NCI-H128 (cell line): ENCODE measurements around the gene GRN.

Source experiments
- DNase-seq: peaks from one replicate; lab custom pipeline; 2025; ENCODE audit not compliant: unreplicated experiment; lab: John Stamatoyannopoulos, UW

Gene GRN

DNA sequence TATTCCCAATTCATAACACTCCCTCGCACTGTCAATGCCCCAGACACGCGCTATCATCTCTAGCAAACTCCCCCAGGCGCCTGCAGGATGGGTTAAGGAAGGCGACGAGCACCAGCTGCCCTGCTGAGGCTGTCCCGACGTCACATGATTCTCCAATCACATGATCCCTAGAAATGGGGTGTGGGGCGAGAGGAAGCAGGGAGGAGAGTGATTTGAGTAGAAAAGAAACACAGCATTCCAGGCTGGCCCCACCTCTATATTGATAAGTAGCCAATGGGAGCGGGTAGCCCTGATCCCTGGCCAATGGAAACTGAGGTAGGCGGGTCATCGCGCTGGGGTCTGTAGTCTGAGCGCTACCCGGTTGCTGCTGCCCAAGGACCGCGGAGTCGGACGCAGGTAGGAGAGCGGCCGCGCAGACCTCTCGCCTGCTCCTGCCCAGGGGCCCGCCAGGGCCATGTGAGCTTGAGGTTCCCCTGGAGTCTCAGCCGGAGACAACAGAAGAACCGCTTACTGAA lies at the start of gene GRN:
Gene GRN, plus strand, starts transcription at position 364 of the 515 bp plus-strand sequence. CDS start 3,863 bp downstream, outside the sequence.
- DNase-seq = peak; percentile 85

DNA sequence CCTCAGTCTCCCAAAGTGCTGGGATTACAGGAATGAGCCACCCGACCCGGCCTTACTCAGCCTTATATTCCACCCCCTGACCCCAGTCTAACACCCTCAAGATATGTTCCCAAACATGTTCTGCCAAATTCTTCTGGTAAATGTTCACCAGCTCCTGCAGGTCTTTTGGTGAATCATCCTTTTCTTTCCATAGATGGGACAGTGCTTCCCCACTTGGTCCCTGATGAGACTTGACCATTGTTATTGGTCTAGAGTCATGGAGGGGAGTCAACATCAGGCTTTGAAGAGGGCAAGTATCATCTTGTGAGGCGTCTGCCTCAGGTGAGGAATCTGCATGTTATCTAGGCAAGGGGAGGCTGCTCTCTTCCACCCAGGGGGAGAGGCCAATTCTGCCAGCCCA lies 47.1 kb upstream of the GRN start:
- no peak for DNase-seq

GRCh38 chr17:44304651-44305050 lies 40.5 kb upstream of the GRN start:
- DNase-seq = no peak

GRCh38 chr17:44307387-44308186 lies 37.5 kb upstream of the GRN start:
- DNase-seq = no peak

DNA sequence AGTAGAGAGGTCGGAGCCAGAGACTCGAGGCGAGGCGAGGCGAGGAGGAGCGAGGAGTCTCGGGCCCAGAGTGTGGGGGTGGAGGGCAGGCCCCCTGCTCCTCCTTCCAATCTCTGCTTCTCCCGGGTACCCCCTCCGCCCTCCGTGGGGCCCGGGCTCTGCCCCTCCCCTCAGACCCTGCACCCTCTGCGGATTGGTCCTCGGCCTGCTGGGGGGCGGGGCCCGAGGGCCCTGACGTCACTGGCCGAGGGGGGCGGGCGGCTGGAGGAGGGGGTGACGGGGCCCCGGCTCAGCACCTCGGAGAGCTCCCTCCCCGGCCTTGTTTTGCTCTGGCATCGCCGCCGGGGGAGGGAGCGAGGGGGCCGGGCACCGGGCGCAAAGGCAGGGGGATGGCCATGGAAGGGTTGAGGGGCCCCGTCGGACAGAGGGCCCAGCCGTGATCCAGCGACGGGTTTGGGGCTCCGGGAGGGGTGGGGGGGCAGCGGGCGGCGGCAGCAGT lies 36.7 kb upstream of the GRN start, which contains the start of gene RUNDC3A:
Gene RUNDC3A, plus strand, starts transcription at position 282 of the 499 bp plus-strand sequence. CDS start 232 bp downstream, outside the sequence.
- peak; percentile 72 for DNase-seq

- no peak for DNase-seq
Measured at GRCh38 chr17:44308865-44309264, 36.2 kb upstream of the GRN start.

DNA sequence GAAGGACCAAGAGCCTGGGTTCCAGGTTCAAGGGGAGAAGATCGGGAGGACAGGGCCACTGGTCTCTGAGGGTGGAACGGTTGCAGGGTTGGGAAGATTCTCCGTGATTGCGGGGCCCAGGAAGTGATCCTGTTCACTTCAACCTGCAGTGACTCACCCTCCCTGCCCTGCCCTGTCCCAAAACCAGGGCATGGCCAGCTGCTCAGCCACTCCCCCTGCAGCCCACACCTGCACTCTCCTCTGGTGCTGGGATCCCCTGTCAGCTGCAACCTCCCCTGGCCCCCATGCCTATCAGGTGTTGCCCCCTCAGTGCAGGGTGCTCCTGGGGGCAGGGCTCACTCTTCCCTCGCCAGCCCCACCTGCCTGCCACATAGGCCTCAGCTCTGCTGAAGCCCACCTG lies 35.6 kb upstream of the GRN start:
- DNase-seq = no peak

GRCh38 chr17:44310188-44310587 lies 34.9 kb upstream of the GRN start:
- no peak for DNase-seq

GRCh38 chr17:44310609-44311376 lies 34.3 kb upstream of the GRN start:
- no peak for DNase-seq

GRCh38 chr17:44311562-44312181 lies 33.4 kb upstream of the GRN start:
- DNase-seq = no peak

GRCh38 chr17:44312396-44313104 lies 32.6 kb upstream of the GRN start:
- DNase-seq = no peak

GRCh38 chr17:44314031-44314430 lies 31.1 kb upstream of the GRN start:
- no peak for DNase-seq

DNA sequence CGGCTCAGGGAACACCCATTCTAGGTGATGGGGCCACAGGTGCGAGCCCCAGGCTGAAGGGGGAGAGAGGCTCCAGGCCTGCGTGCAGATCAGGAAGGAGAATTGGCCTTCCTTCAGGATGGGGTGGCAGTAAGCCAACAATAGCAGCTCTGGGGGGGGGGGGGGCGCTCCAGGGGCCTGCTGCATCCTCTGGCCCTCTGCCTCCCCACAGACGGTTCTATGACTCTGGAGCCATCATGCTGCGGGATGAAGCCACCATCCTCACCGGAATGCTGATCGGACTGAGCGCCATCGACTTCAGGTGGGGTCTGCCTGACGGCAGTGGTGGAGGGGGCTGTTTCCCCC lies 30.6 kb upstream of the GRN start:
- DNase-seq = no peak

DNA sequence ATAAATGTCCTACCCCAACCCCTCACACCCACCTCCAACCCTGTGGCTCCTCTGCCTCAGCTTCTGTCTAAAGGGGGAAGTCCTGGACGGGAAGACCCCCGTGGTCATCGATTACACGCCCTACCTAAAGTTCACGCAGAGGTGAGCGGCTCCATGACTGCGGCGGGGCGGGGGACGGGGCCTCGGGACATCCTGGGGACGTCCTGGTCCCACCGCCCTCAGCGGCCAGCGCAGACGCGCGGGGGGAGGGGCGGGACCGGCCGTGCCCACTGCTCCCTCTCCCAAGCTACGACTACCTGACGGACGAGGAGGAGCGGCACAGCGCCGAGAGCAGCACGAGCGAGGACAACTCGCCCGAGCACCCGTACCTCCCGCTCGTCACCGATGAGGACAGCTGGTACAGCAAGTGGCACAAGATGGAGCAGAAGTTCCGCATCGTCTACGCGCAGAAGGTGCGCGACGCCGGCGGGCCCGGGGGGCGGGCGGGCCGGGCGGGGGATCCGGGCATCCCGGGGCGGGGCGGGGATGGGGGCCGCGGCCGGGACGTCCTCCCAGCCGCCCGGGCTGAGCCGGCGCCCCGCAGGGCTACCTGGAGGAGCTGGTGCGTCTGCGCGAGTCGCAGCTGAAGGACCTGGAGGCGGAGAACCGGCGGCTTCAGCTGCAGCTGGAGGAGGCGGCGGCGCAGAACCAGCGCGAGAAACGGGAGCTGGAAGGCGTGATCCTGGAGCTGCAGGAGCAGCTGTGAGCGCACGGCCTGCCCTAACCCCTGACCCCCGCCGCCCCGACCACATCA lies 30.0 kb upstream of the GRN start:
- DNase-seq = no peak

- DNase-seq = no peak
Measured at GRCh38 chr17:44315760-44316731, 29.1 kb upstream of the GRN start.

GRCh38 chr17:44317545-44317944 lies 27.6 kb upstream of the GRN start:
- DNase-seq = no peak

DNA sequence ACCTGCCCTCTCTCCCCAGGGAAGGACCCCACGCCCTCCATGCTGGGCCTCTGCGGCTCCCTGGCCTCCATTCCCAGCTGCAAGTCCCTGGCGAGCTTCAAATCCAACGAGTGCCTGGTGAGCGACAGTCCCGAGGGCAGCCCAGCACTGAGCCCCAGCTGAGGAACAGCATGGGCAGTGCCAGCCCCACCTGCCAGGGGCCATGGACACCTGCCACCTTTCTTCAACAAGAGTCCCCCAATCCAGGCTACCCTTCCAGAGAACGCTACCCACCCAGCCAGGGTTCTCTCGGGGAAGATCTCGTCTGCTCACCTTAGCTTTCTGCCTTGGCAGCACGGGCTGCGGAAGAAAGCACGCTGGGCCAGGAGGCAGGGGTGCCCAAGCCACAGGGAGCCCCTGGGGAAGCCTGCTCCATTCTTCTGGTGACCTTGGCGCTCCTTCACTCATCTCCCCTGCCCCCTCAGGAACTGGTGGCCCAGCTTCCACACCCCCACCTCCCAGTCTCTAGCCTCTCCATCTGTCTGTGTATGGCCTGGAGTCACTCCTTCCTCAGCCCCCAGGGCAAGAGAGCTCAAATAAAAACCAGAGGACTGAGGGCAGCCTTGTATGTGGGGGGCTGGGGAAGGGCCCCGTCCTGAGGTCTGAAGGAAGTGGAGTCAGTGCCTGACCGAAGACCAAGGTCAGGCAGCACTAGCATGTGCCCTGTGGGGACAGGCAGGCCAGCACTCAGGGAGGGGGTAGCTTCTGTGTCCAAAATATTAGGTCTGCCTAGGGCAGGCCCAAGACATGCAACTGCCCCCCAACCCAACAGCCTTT lies 26.8 kb upstream of the GRN start:
- no peak for DNase-seq

- DNase-seq = no peak
Measured at GRCh38 chr17:44320066-44320465, 25.0 kb upstream of the GRN start.
